GM10248 (cell line): ENCODE measurements around the gene TRIM41.

Experiments used
- CTCF ChIA-PET: fragments of 300-600 bp; sonication (Branson Sonifier 250); formaldehyde crosslinking; extraction: SDS; loops from one replicate; lab custom pipeline; 2021; ENCODE audit warnings: antibody characterized with exemption; lab: Yijun Ruan, JAX
- POLR2A ChIA-PET: fragments of 350-650 bp; sonication (Branson Sonifier 250); formaldehyde crosslinking; extraction: SDS; loops from one replicate; lab custom pipeline; 2020; ENCODE audit warnings: antibody characterized with exemption; lab: Yijun Ruan, JAX
- DNase-seq: peaks from one replicate; pipeline ENCODE4 v3.0.0; 2012; ENCODE audit errors: extremely low spot score
- CTCF ChIP-seq: IDR thresholded peaks from 2 replicates; pipeline ENCODE4 v1.5.1; 2012; ENCODE audit warnings: mild to moderate bottlenecking, low read depth; ENCODE audit errors: extremely low read depth, missing control alignments, control extremely low read depth

TRIM41 gene

GRCh38 chr5:181221792-181222629 is 1.1 kb upstream of the TRIM41 start:
- DNase-seq = peak; percentile 69
- POLR2A ChIA-PET = interaction anchor here (0.5 to 2.6 kb wide), 2 partner anchors 30 to 34 kb away, joined by 4 to 7 read pairs; no protein-coding TSS in a partner anchor
- TF ChIP-seq CTCF = no peak
- CTCF ChIA-PET = interaction anchor here (1.0 to 1.9 kb wide), 4 partner anchors 15 to 58 kb away, joined by 4 to 7 read pairs (median 4); no protein-coding TSS in a partner anchor

GRCh38 chr5:181222630-181223057 is 437 bp upstream of the TRIM41 start:
- DNase-seq = no peak
- CTCF ChIA-PET = interaction anchor here (1.0 to 1.9 kb wide), 4 partner anchors 16 to 59 kb away, joined by 4 to 7 read pairs (median 4); no protein-coding TSS in a partner anchor
- POLR2A ChIA-PET = interaction anchor here (0.5 to 2.6 kb wide), 3 partner anchors 12 to 35 kb away, joined by 4 to 15 read pairs (median 7); no protein-coding TSS in a partner anchor
- no peak for TF ChIP-seq CTCF

- ChIA-PET CTCF (interaction anchor here (1.0 to 1.1 kb wide), 3 partner anchors 11 to 36 kb away, joined by 3 read pairs; no protein-coding TSS in a partner anchor), POLR2A (interaction anchor here (0.5 to 2.6 kb wide), 5 partner anchors 11 to 32 kb away, joined by 3 to 15 read pairs (median 7); partner anchors contain the start of gene RACK1)
- no peak for TF ChIP-seq CTCF
- DNase-seq = no peak
Measured at GRCh38 chr5:181223729-181224389, 778 bp downstream of the TRIM41 start.

- no peak for DNase-seq
- ChIA-PET POLR2A (interaction anchor here (0.5 to 2.3 kb wide), 4 partner anchors 10 to 26 kb away, joined by 3 to 15 read pairs (median 7); partner anchors contain the start of gene RACK1), CTCF (interaction anchor here (1.0 to 1.2 kb wide), 4 partner anchors 24 to 35 kb away, joined by 3 read pairs; no protein-coding TSS in a partner anchor)
- no peak for TF ChIP-seq CTCF
Measured at GRCh38 chr5:181224390-181225229, 1.5 kb downstream of the TRIM41 start.

GRCh38 chr5:181229996-181230395 is 6.9 kb downstream of the TRIM41 start:
- no peak for TF ChIP-seq CTCF
- ChIA-PET CTCF (interaction anchor here (0.6 kb wide), 1 partner anchor 11 kb away, joined by 3 read pairs; no protein-coding TSS in a partner anchor), POLR2A (no interaction called here)
- DNase-seq = no peak
